H9 (cell line): ENCODE results near the gene KIF13A. TPM values are rescaled to one million over a fixed set of nuclear protein-coding genes. Genes with fewer than 3 reads are reported as not detected.

Source experiments
- DNase-seq: peaks from one replicate; pipeline ENCODE4 v3.0.0-alpha.2; 2017
- H2AFZ ChIP-seq: one replicate; pipeline ENCODE4 v1.6.1; 2013; ENCODE audit warnings: mild to moderate bottlenecking, low read length, control low read depth, moderate library complexity
- H2AK5ac ChIP-seq: 2 replicates; pipeline ENCODE4 v1.6.1; 2013; ENCODE audit warnings: low read length, control low read depth, mixed read lengths; ENCODE audit not compliant: insufficient read length
- H2BK120ac ChIP-seq: one replicate; pipeline ENCODE4 v1.6.1; 2013; ENCODE audit warnings: low read depth, mild to moderate bottlenecking, low read length, control low read depth, inconsistent platforms; ENCODE audit not compliant: poor library complexity, severe bottlenecking
- H2BK12ac ChIP-seq: 2 replicates; pipeline ENCODE4 v1.6.1; 2013; ENCODE audit warnings: low read length, control low read depth, mixed read lengths, low read depth; ENCODE audit not compliant: insufficient read length
- H2BK15ac ChIP-seq: 2 replicates; pipeline ENCODE4 v1.6.1; 2013; ENCODE audit warnings: low read depth, low read length, control low read depth
- H2BK20ac ChIP-seq: one replicate; pipeline ENCODE4 v1.6.1; 2013; ENCODE audit warnings: low read depth, mild to moderate bottlenecking, low read length, control low read depth, inconsistent platforms; ENCODE audit not compliant: poor library complexity, severe bottlenecking
- H2BK5ac ChIP-seq: 2 replicates; pipeline ENCODE4 v1.6.1; 2013; ENCODE audit warnings: low read length, control low read depth, mixed read lengths; ENCODE audit not compliant: insufficient read length
- H3K14ac ChIP-seq: 2 replicates; pipeline ENCODE4 v1.6.1; 2013; ENCODE audit warnings: low read length, control low read depth; ENCODE audit not compliant: insufficient read depth
- H3K18ac ChIP-seq: 2 replicates; pipeline ENCODE4 v1.6.1; 2013; ENCODE audit warnings: low read depth, mild to moderate bottlenecking, mixed read lengths, low read length, control low read depth; ENCODE audit not compliant: insufficient read length
- H3K23ac ChIP-seq: 2 replicates; pipeline ENCODE4 v1.6.1; 2013; ENCODE audit warnings: low read length, control low read depth, mixed read lengths, low read depth; ENCODE audit not compliant: insufficient read length
- H3K23me2 ChIP-seq: 2 replicates; pipeline ENCODE4 v1.6.1; 2013; ENCODE audit warnings: low read depth, mild to moderate bottlenecking, mixed read lengths, low read length, control low read depth; ENCODE audit not compliant: insufficient read length, poor library complexity, severe bottlenecking
- H3K27ac ChIP-seq: 2 replicates; pipeline ENCODE4 v1.5.1; 2013; ENCODE audit warnings: low read length, control low read depth, mixed read lengths, low read depth; ENCODE audit not compliant: insufficient read length
- H3K27me3 ChIP-seq: 2 replicates; pipeline ENCODE4 v1.6.1; 2013; ENCODE audit warnings: low read length, control low read depth, inconsistent platforms; ENCODE audit not compliant: insufficient read depth
- H3K4ac ChIP-seq: 2 replicates; pipeline ENCODE4 v1.6.1; 2013; ENCODE audit warnings: low read depth, mild to moderate bottlenecking, control low read depth, inconsistent platforms, low read length, moderate library complexity
- H3K4me1 ChIP-seq: 2 replicates; pipeline ENCODE4 v1.6.1; 2013; ENCODE audit warnings: low read length, control low read depth, inconsistent platforms; ENCODE audit not compliant: insufficient read depth
- H3K4me2 ChIP-seq: 2 replicates; pipeline ENCODE4 v1.6.1; 2013; ENCODE audit warnings: low read length, control low read depth, mixed read lengths; ENCODE audit not compliant: insufficient read length, insufficient read depth
- H3K56ac ChIP-seq: 2 replicates; pipeline ENCODE4 v1.6.1; 2013; ENCODE audit warnings: low read depth, mild to moderate bottlenecking, mixed read lengths, low read length, control low read depth; ENCODE audit not compliant: insufficient read length
- H3K79me1 ChIP-seq: 2 replicates; pipeline ENCODE4 v1.6.1; 2013; ENCODE audit warnings: low read depth, mild to moderate bottlenecking, moderate library complexity, low read length, control low read depth, inconsistent platforms; ENCODE audit not compliant: insufficient read depth, poor library complexity, severe bottlenecking
- H3K79me2 ChIP-seq: 2 replicates; pipeline ENCODE4 v1.6.1; 2013; ENCODE audit warnings: low read length, control low read depth, inconsistent platforms; ENCODE audit not compliant: insufficient read depth
- H3K9ac ChIP-seq: 2 replicates; pipeline ENCODE4 v1.6.1; 2013; ENCODE audit warnings: low read length, control low read depth, mixed read lengths; ENCODE audit not compliant: insufficient read length; ENCODE audit errors: extremely low read depth
- H3K9me3 ChIP-seq: one replicate; pipeline ENCODE4 v1.6.1; 2013; ENCODE audit warnings: low read depth, low read length, inconsistent platforms; ENCODE audit not compliant: control insufficient read depth
- H3T11ph ChIP-seq: one replicate; pipeline ENCODE4 v1.6.1; 2013; ENCODE audit warnings: mild to moderate bottlenecking, low read length, control low read depth, inconsistent platforms
- H4K20me1 ChIP-seq: one replicate; pipeline ENCODE4 v1.6.1; 2013; ENCODE audit not compliant: control insufficient read depth, insufficient read length, insufficient read depth
- H4K5ac ChIP-seq: 2 replicates; pipeline ENCODE4 v1.6.1; 2013; ENCODE audit warnings: low read depth, mild to moderate bottlenecking, mixed read lengths, low read length, control low read depth; ENCODE audit not compliant: insufficient read length
- H4K8ac ChIP-seq: replicated peaks from 2 replicates; pipeline ENCODE4 v1.6.1; 2013; ENCODE audit warnings: low read length, control low read depth, mixed read lengths, low read depth; ENCODE audit not compliant: insufficient read length
- H4K91ac ChIP-seq: 2 replicates; pipeline ENCODE4 v1.6.1; 2013; ENCODE audit warnings: low read depth, mild to moderate bottlenecking, moderate library complexity, mixed read lengths, low read length, control low read depth; ENCODE audit not compliant: insufficient read length
- H3K27ac Mint-ChIP-seq, 3 experiments: 2 replicates in 2 of 3; 3 replicates in 1 of 3; pipeline ENCODE4 v1.8.0; 2020 to 2021; ENCODE audit warnings: mixed read lengths in 3 of 3, mild to moderate bottlenecking in 1 of 3, moderate library complexity in 1 of 3
- H3K27me3 Mint-ChIP-seq: 2 replicates; pipeline ENCODE4 v1.8.0; 2021; ENCODE audit warnings: low read depth, mild to moderate bottlenecking, moderate library complexity, mixed read lengths
- H3K36me3 Mint-ChIP-seq, 3 experiments: 2 replicates in 2 of 3; 3 replicates in 1 of 3; pipeline ENCODE4 v1.8.0; 2020 to 2021; ENCODE audit warnings: low read depth in 3 of 3, mixed read lengths in 3 of 3; ENCODE audit not compliant: insufficient read depth in 1 of 3
- H3K4me1 Mint-ChIP-seq, 2 experiments: 2 replicates each; pipeline ENCODE4 v1.8.0; 2020; ENCODE audit warnings: mixed read lengths in 2 of 2
- H3K4me3 Mint-ChIP-seq, 2 experiments: 2 replicates in 1 of 2; 3 replicates in 1 of 2; pipeline ENCODE4 v1.8.0; 2020 to 2021; ENCODE audit warnings: mild to moderate bottlenecking in 2 of 2, mixed read lengths in 2 of 2, moderate library complexity in 1 of 2
- H3K9me3 Mint-ChIP-seq, 2 experiments: 2 replicates in 1 of 2; 3 replicates in 1 of 2; pipeline ENCODE4 v1.8.0; 2020; ENCODE audit warnings: mild to moderate bottlenecking in 2 of 2, mixed read lengths in 2 of 2, moderate library complexity in 1 of 2
- WGBS: extraction: QIAGEN DNeasy Blood & Tissue Kit; methylation state at CpG from one replicate; pipeline ENCODE4 v1.1.7; 2013; ENCODE audit warnings: missing lambda C conversion rate, low lambda C conversion rate, mixed read lengths; ENCODE audit not compliant: insufficient read length; ENCODE audit errors: extremely low coverage; 5-methylcytosine and 5-hydroxymethylcytosine counted together
- total RNA-seq: library from RNA; stranded (reverse); gene quantifications from 2 replicates; pipeline ENCODE4 v1.2.1, GENCODE V29; 2021
- TF ChIP-seq, protein P1 (sequence below): fragments of 200-600 bp; sonication (generic); conservative IDR thresholded peaks from 3 replicates; pipeline ENCODE4 v1.8.0; 2021; ENCODE audit warnings: antibody characterized with exemption, mild to moderate bottlenecking

Gene KIF13A
- total RNA-seq, 1 experiment from 2014 or later, result 38.2 TPM

DNA sequence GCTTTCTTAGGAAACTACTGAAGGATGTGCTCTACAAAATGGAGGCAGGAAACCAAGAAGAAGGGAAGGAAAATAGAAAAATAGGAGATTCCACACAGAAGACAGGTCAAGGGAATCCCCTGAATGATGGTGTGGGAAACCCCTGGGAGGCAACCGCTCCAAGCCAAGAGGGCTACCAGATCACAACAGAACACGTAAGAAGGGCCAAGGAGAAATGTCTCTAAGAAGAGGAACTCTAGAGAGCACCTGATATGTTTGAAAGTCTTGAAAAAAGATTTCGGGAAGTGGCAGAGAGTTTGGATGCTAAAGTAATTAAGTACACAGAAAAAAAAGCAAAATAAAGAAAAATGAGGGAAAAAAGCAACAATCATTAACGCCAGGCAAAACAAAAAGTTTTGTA, 7.1 kb downstream of the KIF13A start:
- H3K9me3 Mint-ChIP-seq, result peaks cover 0 to 2% of the 10 kb centered on the region in 2 experiments; a peak in 1 of 5 replicates
- no peak overlapping the region for H2BK5ac ChIP-seq
- H3K27ac ChIP-seq, result no peak overlapping the region
- no peak for DNase-seq
- H3K27ac Mint-ChIP-seq, result peak overlapping the region; percentile 2 to 11 (median 3); a peak in 3 of 7 replicates
- no peaks in the 10 kb centered on the region for H3K4me1 ChIP-seq
- no peaks in the 10 kb centered on the region for H3K27me3 Mint-ChIP-seq
- no peaks in the 10 kb centered on the region for H3K23me2 ChIP-seq
- no peak overlapping the region for H3K56ac ChIP-seq
- no peaks in the 10 kb centered on the region for H3K79me2 ChIP-seq
- no peak overlapping the region for H3K14ac ChIP-seq
- TF ChIP-seq, protein P1, sequence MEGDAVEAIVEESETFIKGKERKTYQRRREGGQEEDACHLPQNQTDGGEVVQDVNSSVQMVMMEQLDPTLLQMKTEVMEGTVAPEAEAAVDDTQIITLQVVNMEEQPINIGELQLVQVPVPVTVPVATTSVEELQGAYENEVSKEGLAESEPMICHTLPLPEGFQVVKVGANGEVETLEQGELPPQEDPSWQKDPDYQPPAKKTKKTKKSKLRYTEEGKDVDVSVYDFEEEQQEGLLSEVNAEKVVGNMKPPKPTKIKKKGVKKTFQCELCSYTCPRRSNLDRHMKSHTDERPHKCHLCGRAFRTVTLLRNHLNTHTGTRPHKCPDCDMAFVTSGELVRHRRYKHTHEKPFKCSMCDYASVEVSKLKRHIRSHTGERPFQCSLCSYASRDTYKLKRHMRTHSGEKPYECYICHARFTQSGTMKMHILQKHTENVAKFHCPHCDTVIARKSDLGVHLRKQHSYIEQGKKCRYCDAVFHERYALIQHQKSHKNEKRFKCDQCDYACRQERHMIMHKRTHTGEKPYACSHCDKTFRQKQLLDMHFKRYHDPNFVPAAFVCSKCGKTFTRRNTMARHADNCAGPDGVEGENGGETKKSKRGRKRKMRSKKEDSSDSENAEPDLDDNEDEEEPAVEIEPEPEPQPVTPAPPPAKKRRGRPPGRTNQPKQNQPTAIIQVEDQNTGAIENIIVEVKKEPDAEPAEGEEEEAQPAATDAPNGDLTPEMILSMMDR, result no peak
- no peak overlapping the region for H2AK5ac ChIP-seq
- H3K9me3 ChIP-seq, result no peaks in the 10 kb centered on the region
- H4K5ac ChIP-seq, result no peak overlapping the region
- H2BK12ac ChIP-seq, result no peak overlapping the region
- peaks cover 7 to 23% (median 17%) of the 10 kb centered on the region in 3 experiments; a peak in 5 of 7 replicates for H3K36me3 Mint-ChIP-seq
- H3T11ph ChIP-seq, result no peak overlapping the region
- H3K18ac ChIP-seq, result no peak overlapping the region
- peaks cover 23 to 32% of the 10 kb centered on the region in 2 experiments for H3K4me1 Mint-ChIP-seq
- no peak overlapping the region for H3K4me3 Mint-ChIP-seq
- no peaks in the 10 kb centered on the region for H3K27me3 ChIP-seq
- no peak overlapping the region for H3K23ac ChIP-seq
- H3K4ac ChIP-seq, result no peak overlapping the region
- WGBS, result no CpG with 5 or more reads among the region's 4 CpGs
- H4K8ac ChIP-seq, result no peak overlapping the region
- H2BK20ac ChIP-seq, result no peak overlapping the region
- H2AFZ ChIP-seq, result no peak overlapping the region
- H3K4me2 ChIP-seq, result no peak overlapping the region
- no peak overlapping the region for H3K9ac ChIP-seq
- H2BK120ac ChIP-seq, result no peak overlapping the region
- H2BK15ac ChIP-seq, result no peak overlapping the region
- H4K91ac ChIP-seq, result no peak overlapping the region
- H4K20me1 ChIP-seq, result no peaks in the 10 kb centered on the region
- no peaks in the 10 kb centered on the region for H3K79me1 ChIP-seq
